GM18868 (cell line): ENCODE data around the gene ZNF576.
"Not testable (repeated sequence)": the region's sequence is repeated elsewhere in the genome, so short reads cannot be mapped to it uniquely, and the experiment has no call there.

Experiments
- ATAC-seq: cut with Tn5 transposase; IDR thresholded peaks from one replicate; pipeline ENCODE4 v1.9.1; 2021; ENCODE audit warnings: mild to moderate bottlenecking, moderate library complexity; ENCODE audit not compliant: unreplicated experiment

The ZNF576 gene

GRCh38 chr19:43595999-43596841, at the start of gene ZNF576, which contains the start of gene IRGQ:
TSS of gene ZNF576 (plus strand) at chr19:43596595. CDS start at chr19:43597109, 514 bp downstream.
TSS of gene IRGQ (minus strand) at chr19:43596134. CDS start at chr19:43595338, 796 bp downstream.
- peak; percentile 77 for ATAC-seq

- not testable (repeated sequence) for ATAC-seq
These were observed 48.5 kb upstream of the ZNF576 start for GRCh38 chr19:43547926-43548325.

- no peak for ATAC-seq
These were observed 47.7 kb upstream of the ZNF576 start for GRCh38 chr19:43548706-43549105.

GRCh38 chr19:43551399-43552197, 44.8 kb upstream of the ZNF576 start:
- no peak for ATAC-seq

GRCh38 chr19:43552198-43552450, 44.3 kb upstream of the ZNF576 start:
- ATAC-seq, result no peak

- no peak for ATAC-seq
These were observed 43.8 kb upstream of the ZNF576 start for GRCh38 chr19:43552616-43553015.

- no peak for ATAC-seq
These were observed 42.7 kb upstream of the ZNF576 start for GRCh38 chr19:43553656-43554055.

GRCh38 chr19:43554317-43554895, 42.0 kb upstream of the ZNF576 start:
- no peak for ATAC-seq

GRCh38 chr19:43555185-43555770, 41.1 kb upstream of the ZNF576 start:
- no peak for ATAC-seq

- no peak for ATAC-seq
These were observed 35.7 kb upstream of the ZNF576 start for GRCh38 chr19:43560687-43561086.

- no peak for ATAC-seq
These were observed 35.0 kb upstream of the ZNF576 start for GRCh38 chr19:43561139-43561970.

- no peak for ATAC-seq
These were observed 34.1 kb upstream of the ZNF576 start for GRCh38 chr19:43562226-43562697.

- ATAC-seq, result peak; percentile 84
These were observed 33.6 kb upstream of the ZNF576 start for GRCh38 chr19:43562698-43563241.

GRCh38 chr19:43563816-43564457, 32.5 kb upstream of the ZNF576 start:
- no peak for ATAC-seq

GRCh38 chr19:43564800-43565199, 31.6 kb upstream of the ZNF576 start:
- no peak for ATAC-seq

- no peak for ATAC-seq
These were observed 26.7 kb upstream of the ZNF576 start for GRCh38 chr19:43569657-43570056.

- ATAC-seq, result no peak
These were observed 26.1 kb upstream of the ZNF576 start for GRCh38 chr19:43570174-43570791.

- ATAC-seq, result no peak
These were observed 24.2 kb upstream of the ZNF576 start for GRCh38 chr19:43572171-43572588.
